HG03457 (cell line): ENCODE measurements around the gene HRK.

Source experiments
- ATAC-seq: cut with Tn5 transposase; IDR thresholded peaks from one replicate; pipeline ENCODE4 v1.9.1; 2021; ENCODE audit warnings: moderate number of reproducible peaks; ENCODE audit not compliant: unreplicated experiment

HRK gene

GRCh38 chr12:116898669-116899068 is 17.4 kb upstream of the HRK start:
- no peak for ATAC-seq

GRCh38 chr12:116897476-116897875 is 16.2 kb upstream of the HRK start:
- ATAC-seq, result no peak

GRCh38 chr12:116896411-116896924 is 15.2 kb upstream of the HRK start:
- no peak for ATAC-seq

GRCh38 chr12:116894913-116895312 is 13.7 kb upstream of the HRK start:
- ATAC-seq, result no peak

GRCh38 chr12:116892349-116893140 is 11.3 kb upstream of the HRK start:
- ATAC-seq, result no peak

- no peak for ATAC-seq
Observed at GRCh38 chr12:116891019-116891418, 9.8 kb upstream of the HRK start.

- ATAC-seq, result no peak
Observed at GRCh38 chr12:116890330-116890729, 9.1 kb upstream of the HRK start.

GRCh38 chr12:116887897-116888296 is 6.7 kb upstream of the HRK start:
- ATAC-seq, result no peak

GRCh38 chr12:116887244-116887643 is 6.0 kb upstream of the HRK start:
- ATAC-seq, result no peak

GRCh38 chr12:116885491-116885890 is 4.2 kb upstream of the HRK start:
- no peak for ATAC-seq

GRCh38 chr12:116884871-116885270 is 3.6 kb upstream of the HRK start:
- no peak for ATAC-seq

GRCh38 chr12:116882742-116883141 is 1.5 kb upstream of the HRK start:
- no peak for ATAC-seq

GRCh38 chr12:116881877-116882507 is 751 bp upstream of the HRK start:
- ATAC-seq, result no peak

GRCh38 chr12:116880817-116881324 is 370 bp downstream of the HRK start:
- ATAC-seq, result no peak

- ATAC-seq, result no peak
Observed at GRCh38 chr12:116880213-116880816, 926 bp downstream of the HRK start.

GRCh38 chr12:116879509-116880212 is 1.6 kb downstream of the HRK start:
- no peak for ATAC-seq

GRCh38 chr12:116878567-116879508 is 2.4 kb downstream of the HRK start:
- ATAC-seq, result no peak

GRCh38 chr12:116876151-116876869 is 4.9 kb downstream of the HRK start:
- ATAC-seq, result no peak

- no peak for ATAC-seq
Observed at GRCh38 chr12:116874324-116874995, 6.8 kb downstream of the HRK start.
